Right lobe of liver (tissue), 4 donors: ENCODE results near the gene CAT.

Experiments
- CTCF ChIP-seq, 4 donors: fragments of 200-600 bp in 3 of 4; fragments of 450-650 bp in 1 of 4; IDR thresholded peaks; one replicate each; pipeline versions ENCODE4 v1.5.1 to v1.8.0; 2016 to 2022; ENCODE audit warnings: antibody characterized with exemption in 4 of 4, mild to moderate bottlenecking in 2 of 4
- POLR2A ChIP-seq: fragments of 450-650 bp; IDR thresholded peaks from one replicate; pipeline ENCODE4 v1.6.1; 2017; ENCODE audit warnings: antibody characterized with exemption, mild to moderate bottlenecking
- donor health status: DM: no; HTN: no; CAD: no.
- donor health status: DM: no; HTN: no; CAD: no.
- donor health status: DM: no; HTN: yes; CAD: no.

GRCh38 chr11:34395916-34396550, 42.7 kb upstream of the CAT start:
- TF ChIP-seq CTCF (IDR thresholded peaks at IDR 0.05) (no peak), POLR2A (no peak)
